HepG2 (cell line): ENCODE results near the gene SCUBE2. TPM values are rescaled to one million over a fixed set of nuclear protein-coding genes. Genes with fewer than 3 reads are reported as not detected.

Source experiments
- ARNT ChIP-seq: fragments of 450-650 bp; IDR thresholded peaks from 2 replicates; pipeline ENCODE4 v1.6.1; 2017
- CBX5 ChIP-seq: sonication (generic); formaldehyde crosslinking; IDR thresholded peaks from 2 replicates; pipeline ENCODE4 v1.4.0; 2020; ENCODE audit warnings: missing genetic modification reagents, borderline replicate concordance
- FOXJ3 ChIP-seq: sonication (generic); formaldehyde crosslinking; IDR thresholded peaks from 2 replicates; pipeline ENCODE4 v1.4.0; 2020; ENCODE audit warnings: missing genetic modification reagents, mild to moderate bottlenecking, borderline replicate concordance
- GATA4 ChIP-seq: sonication (generic); IDR thresholded peaks from 2 replicates; pipeline ENCODE4 v1.6.1; 2016; ENCODE audit warnings: antibody characterized with exemption, low read depth, borderline replicate concordance
- HNF4A ChIP-seq: sonication (generic); formaldehyde crosslinking; IDR thresholded peaks from 2 replicates; pipeline ENCODE4 v1.4.0; 2020; ENCODE audit warnings: missing genetic modification reagents
- IKZF4 ChIP-seq: sonication (generic); formaldehyde crosslinking; IDR thresholded peaks from 2 replicates; pipeline ENCODE4 v1.5.1; 2020; ENCODE audit warnings: borderline replicate concordance, mild to moderate bottlenecking, low read depth, missing genetic modification reagents; ENCODE audit errors: not compliant biosample characterization
- MEIS1 ChIP-seq: sonication (generic); formaldehyde crosslinking; IDR thresholded peaks from 2 replicates; pipeline ENCODE4 v1.9.0; 2021; ENCODE audit warnings: mild to moderate bottlenecking, missing genetic modification reagents, moderate library complexity, borderline replicate concordance
- NFRKB ChIP-seq: fragments of 450-650 bp; IDR thresholded peaks from 2 replicates; pipeline ENCODE4 v1.6.1; 2017
- PHF21A ChIP-seq: sonication (generic); formaldehyde crosslinking; IDR thresholded peaks from 2 replicates; pipeline ENCODE4 v1.5.0; 2020; ENCODE audit warnings: mild to moderate bottlenecking, missing genetic modification reagents
- POGZ ChIP-seq: sonication (generic); formaldehyde crosslinking; IDR thresholded peaks from 2 replicates; pipeline ENCODE4 v1.4.0; 2020; ENCODE audit warnings: mild to moderate bottlenecking, missing genetic modification reagents
- RFXANK ChIP-seq: IDR thresholded peaks from 2 replicates; pipeline ENCODE4 v1.6.1; 2016
- SIN3B ChIP-seq: fragments of 150-350 bp; IDR thresholded peaks from 2 replicates; pipeline ENCODE4 v1.6.1; 2014; ENCODE audit warnings: low read length
- U2AF1 ChIP-seq: fragments of 200-400 bp; formaldehyde crosslinking; optimal IDR thresholded peaks from 2 replicates; pipeline ENCODE3; 2017; ENCODE audit warnings: mild to moderate bottlenecking, low read depth, low read length
- ZNF101 ChIP-seq: sonication (generic); formaldehyde crosslinking; IDR thresholded peaks from 2 replicates; pipeline ENCODE4 v1.4.0; 2020; ENCODE audit warnings: mild to moderate bottlenecking, low read depth, missing genetic modification reagents, borderline replicate concordance
- ZNF207 ChIP-seq: fragments of 450-650 bp; IDR thresholded peaks from 2 replicates; pipeline ENCODE4 v1.6.1; 2016; ENCODE audit warnings: antibody characterized with exemption, borderline replicate concordance
- ZNF24 ChIP-seq: fragments of 450-650 bp; IDR thresholded peaks from 2 replicates; pipeline ENCODE4 v1.6.1; 2017; ENCODE audit warnings: antibody characterized with exemption, mild to moderate bottlenecking
- ZNF430 ChIP-seq: sonication (generic); formaldehyde crosslinking; IDR thresholded peaks from 2 replicates; pipeline ENCODE4 v1.9.0; 2021; ENCODE audit warnings: mild to moderate bottlenecking, missing genetic modification reagents
- ZNF883 ChIP-seq: sonication (generic); formaldehyde crosslinking; IDR thresholded peaks from 2 replicates; pipeline ENCODE4 v1.5.1; 2020; ENCODE audit warnings: mild to moderate bottlenecking, missing genetic modification reagents; ENCODE audit errors: not compliant biosample characterization
- ZZZ3 ChIP-seq: sonication (generic); formaldehyde crosslinking; IDR thresholded peaks from 2 replicates; pipeline ENCODE4 v1.4.0; 2020; ENCODE audit warnings: missing genetic modification reagents, mild to moderate bottlenecking, borderline replicate concordance
- polyA plus RNA-seq, 8 experiments: library from polyadenylated mRNA; depleted of rRNA in 3 of 8; stranded (reverse) in 7 of 8; unstranded in 1 of 8; fragments of >200 nt; fragmentation: Illumina TruSeq in 4 of 8; extraction: Trizol in 4 of 8; gene quantifications; 2 replicates each; pipeline versions ENCODE4 v1.2.1 to v1.2.3, GENCODE V29; 2011 to 2016; ENCODE audit warnings: low read depth in 4 of 8, missing spikeins in 1 of 8, mixed read lengths in 1 of 8; ENCODE audit not compliant: insufficient read depth in 1 of 8
- total RNA-seq, 5 experiments: library from RNA; depleted of rRNA; stranded (reverse); fragments of >200 nt; fragmentation: Illumina TruSeq; extraction: Trizol; gene quantifications; 2 replicates each; pipeline ENCODE4 v1.2.3, GENCODE V29; 2016; ENCODE audit warnings: low read depth in 1 of 5
- TF ChIP-seq, protein P1 (sequence below): sonication (generic); formaldehyde crosslinking; IDR thresholded peaks from 2 replicates; pipeline ENCODE4 v1.5.1; 2020; ENCODE audit warnings: mild to moderate bottlenecking, missing genetic modification reagents, borderline replicate concordance
- TF ChIP-seq, protein P2 (sequence below): sonication (generic); formaldehyde crosslinking; IDR thresholded peaks from 2 replicates; pipeline ENCODE4 v1.8.0; 2022; ENCODE audit warnings: mild to moderate bottlenecking, missing genetic modification reagents, borderline replicate concordance
- TF ChIP-seq, protein P3 (sequence below): sonication (generic); formaldehyde crosslinking; IDR thresholded peaks from 2 replicates; pipeline ENCODE4 v1.5.0; 2020; ENCODE audit warnings: missing genetic modification reagents
- TF ChIP-seq, protein P4 (sequence below): sonication (generic); formaldehyde crosslinking; IDR thresholded peaks from 2 replicates; pipeline ENCODE4 v1.4.0; 2020; ENCODE audit warnings: missing genetic modification reagents

Gene SCUBE2
- total and polyA plus RNA-seq, 2 of the 13 experiments (the other 11 are each of a cell fraction or from before 2014, with no cell fraction given) = 0.09 TPM; not detected in 1

DNA sequence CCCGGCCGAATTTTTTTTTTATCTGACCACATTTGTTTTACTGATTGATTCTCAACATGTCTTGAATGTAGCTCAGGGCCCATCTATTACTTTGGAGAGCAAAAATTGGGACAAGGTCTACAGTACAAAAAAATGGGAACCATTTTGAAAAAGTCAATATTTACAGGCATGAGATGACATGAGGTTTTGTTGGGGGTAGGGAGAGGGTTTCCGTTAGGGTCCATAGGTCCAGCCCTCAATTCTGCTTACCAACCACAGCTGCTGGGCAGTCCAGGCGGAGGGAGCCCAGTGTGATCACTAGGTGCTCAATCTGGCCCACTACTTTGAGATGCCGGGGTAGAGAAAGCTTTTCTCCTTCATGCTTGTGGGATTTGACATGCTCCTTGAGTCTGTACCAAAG, 105.9 kb downstream of the SCUBE2 start (continued):
- TF ChIP-seq, protein P1, sequence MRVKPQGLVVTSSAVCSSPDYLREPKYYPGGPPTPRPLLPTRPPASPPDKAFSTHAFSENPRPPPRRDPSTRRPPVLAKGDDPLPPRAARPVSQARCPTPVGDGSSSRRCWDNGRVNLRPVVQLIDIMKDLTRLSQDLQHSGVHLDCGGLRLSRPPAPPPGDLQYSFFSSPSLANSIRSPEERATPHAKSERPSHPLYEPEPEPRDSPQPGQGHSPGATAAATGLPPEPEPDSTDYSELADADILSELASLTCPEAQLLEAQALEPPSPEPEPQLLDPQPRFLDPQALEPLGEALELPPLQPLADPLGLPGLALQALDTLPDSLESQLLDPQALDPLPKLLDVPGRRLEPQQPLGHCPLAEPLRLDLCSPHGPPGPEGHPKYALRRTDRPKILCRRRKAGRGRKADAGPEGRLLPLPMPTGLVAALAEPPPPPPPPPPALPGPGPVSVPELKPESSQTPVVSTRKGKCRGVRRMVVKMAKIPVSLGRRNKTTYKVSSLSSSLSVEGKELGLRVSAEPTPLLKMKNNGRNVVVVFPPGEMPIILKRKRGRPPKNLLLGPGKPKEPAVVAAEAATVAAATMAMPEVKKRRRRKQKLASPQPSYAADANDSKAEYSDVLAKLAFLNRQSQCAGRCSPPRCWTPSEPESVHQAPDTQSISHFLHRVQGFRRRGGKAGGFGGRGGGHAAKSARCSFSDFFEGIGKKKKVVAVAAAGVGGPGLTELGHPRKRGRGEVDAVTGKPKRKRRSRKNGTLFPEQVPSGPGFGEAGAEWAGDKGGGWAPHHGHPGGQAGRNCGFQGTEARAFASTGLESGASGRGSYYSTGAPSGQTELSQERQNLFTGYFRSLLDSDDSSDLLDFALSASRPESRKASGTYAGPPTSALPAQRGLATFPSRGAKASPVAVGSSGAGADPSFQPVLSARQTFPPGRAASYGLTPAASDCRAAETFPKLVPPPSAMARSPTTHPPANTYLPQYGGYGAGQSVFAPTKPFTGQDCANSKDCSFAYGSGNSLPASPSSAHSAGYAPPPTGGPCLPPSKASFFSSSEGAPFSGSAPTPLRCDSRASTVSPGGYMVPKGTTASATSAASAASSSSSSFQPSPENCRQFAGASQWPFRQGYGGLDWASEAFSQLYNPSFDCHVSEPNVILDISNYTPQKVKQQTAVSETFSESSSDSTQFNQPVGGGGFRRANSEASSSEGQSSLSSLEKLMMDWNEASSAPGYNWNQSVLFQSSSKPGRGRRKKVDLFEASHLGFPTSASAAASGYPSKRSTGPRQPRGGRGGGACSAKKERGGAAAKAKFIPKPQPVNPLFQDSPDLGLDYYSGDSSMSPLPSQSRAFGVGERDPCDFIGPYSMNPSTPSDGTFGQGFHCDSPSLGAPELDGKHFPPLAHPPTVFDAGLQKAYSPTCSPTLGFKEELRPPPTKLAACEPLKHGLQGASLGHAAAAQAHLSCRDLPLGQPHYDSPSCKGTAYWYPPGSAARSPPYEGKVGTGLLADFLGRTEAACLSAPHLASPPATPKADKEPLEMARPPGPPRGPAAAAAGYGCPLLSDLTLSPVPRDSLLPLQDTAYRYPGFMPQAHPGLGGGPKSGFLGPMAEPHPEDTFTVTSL (CRISPR knock-in tag) = peak; percentile 69; the same call in 1 of the 2 replicates
- no peak for TF ChIP-seq U2AF1
- no peak for TF ChIP-seq NFRKB
- no peak for TF ChIP-seq IKZF4 (CRISPR knock-in tag)
- no peak for TF ChIP-seq GATA4
- no peak for TF ChIP-seq ZNF207
- TF ChIP-seq HNF4A = peak; percentile 82
- TF ChIP-seq, protein P2, sequence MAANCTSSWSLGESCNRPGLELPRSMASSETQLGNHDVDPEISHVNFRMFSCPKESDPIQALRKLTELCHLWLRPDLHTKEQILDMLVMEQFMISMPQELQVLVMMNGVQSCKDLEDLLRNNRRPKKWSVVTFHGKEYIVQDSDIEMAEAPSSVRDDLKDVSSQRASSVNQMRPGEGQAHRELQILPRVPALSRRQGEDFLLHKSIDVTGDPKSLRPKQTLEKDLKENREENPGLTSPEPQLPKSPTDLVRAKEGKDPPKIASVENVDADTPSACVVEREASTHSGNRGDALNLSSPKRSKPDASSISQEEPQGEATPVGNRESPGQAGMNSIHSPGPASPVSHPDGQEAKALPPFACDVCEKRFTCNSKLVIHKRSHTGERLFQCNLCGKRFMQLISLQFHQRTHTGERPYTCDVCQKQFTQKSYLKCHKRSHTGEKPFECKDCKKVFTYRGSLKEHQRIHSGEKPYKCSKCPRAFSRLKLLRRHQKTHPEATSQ (CRISPR knock-in tag) = no peak
- TF ChIP-seq ZZZ3 (CRISPR knock-in tag) = no peak
- TF ChIP-seq, protein P3, sequence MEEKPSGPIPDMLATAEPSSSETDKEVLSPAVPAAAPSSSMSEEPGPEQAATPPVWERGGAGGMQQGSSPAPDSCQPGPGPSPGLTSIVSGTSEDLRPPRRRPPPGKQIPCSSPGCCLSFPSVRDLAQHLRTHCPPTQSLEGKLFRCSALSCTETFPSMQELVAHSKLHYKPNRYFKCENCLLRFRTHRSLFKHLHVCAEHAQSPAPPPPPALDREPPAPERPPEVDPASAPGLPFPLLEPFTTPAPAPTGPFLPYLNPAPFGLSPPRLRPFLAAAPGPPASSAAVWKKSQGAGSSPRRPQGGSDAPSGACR (CRISPR knock-in tag) = no peak
- TF ChIP-seq RFXANK (CRISPR knock-in tag) = no peak
- no peak for TF ChIP-seq CBX5 (CRISPR knock-in tag)
- no peak for TF ChIP-seq ZNF24
- TF ChIP-seq POGZ = peak; percentile 30; the same call in 1 of the 2 replicates
- TF ChIP-seq, protein P4, sequence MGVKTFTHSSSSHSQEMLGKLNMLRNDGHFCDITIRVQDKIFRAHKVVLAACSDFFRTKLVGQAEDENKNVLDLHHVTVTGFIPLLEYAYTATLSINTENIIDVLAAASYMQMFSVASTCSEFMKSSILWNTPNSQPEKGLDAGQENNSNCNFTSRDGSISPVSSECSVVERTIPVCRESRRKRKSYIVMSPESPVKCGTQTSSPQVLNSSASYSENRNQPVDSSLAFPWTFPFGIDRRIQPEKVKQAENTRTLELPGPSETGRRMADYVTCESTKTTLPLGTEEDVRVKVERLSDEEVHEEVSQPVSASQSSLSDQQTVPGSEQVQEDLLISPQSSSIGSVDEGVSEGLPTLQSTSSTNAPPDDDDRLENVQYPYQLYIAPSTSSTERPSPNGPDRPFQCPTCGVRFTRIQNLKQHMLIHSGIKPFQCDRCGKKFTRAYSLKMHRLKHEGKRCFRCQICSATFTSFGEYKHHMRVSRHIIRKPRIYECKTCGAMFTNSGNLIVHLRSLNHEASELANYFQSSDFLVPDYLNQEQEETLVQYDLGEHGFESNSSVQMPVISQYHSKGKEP (CRISPR knock-in tag) = no peak
- no peak for TF ChIP-seq ARNT
- TF ChIP-seq ZNF430 (CRISPR knock-in tag) = no peak
- peak; percentile 42; the same call in 1 of the 2 replicates for TF ChIP-seq PHF21A (CRISPR knock-in tag)
- no peak for TF ChIP-seq MEIS1
- peak; percentile 28; the same call in 1 of the 2 replicates for TF ChIP-seq FOXJ3 (CRISPR knock-in tag)
- no peak for TF ChIP-seq SIN3B
- TF ChIP-seq ZNF101 (CRISPR knock-in tag) = no peak
- no peak for TF ChIP-seq ZNF883 (CRISPR knock-in tag)
